Epithelial cell of proximal tubule (primary cell): ENCODE measurements around the gene PKHD1. TPM values are rescaled to one million over a fixed set of nuclear protein-coding genes. Genes with fewer than 3 reads are reported as not detected.

Experiments
- DNase-seq: peaks from one replicate; pipeline ENCODE4 v3.0.0-alpha.2; 2011; ENCODE audit warnings: low read depth
- H3K4me3 ChIP-seq: 2 replicates; pipeline ENCODE4 v1.5.1; 2011; ENCODE audit warnings: low read depth, mild to moderate bottlenecking, low read length
- CTCF ChIP-seq: conservative IDR thresholded peaks from 2 replicates; pipeline ENCODE4 v1.5.1; 2012; ENCODE audit warnings: low read depth, mild to moderate bottlenecking, low read length
- total RNA-seq: library from RNA; depleted of rRNA; stranded (reverse); fragments of >200 nt; gene quantifications from 2 replicates; pipeline ENCODE4 v1.2.3, GENCODE V29; 2015

Gene PKHD1
- total RNA-seq, 1 donor from 2014 or later: 1.7 TPM

GRCh38 chr6:51915098-51915497, 172.3 kb downstream of the PKHD1 start:
- no peak for DNase-seq
- TF ChIP-seq CTCF: no peak
- no peak overlapping the region for H3K4me3 ChIP-seq

GRCh38 chr6:51913265-51913664, 174.1 kb downstream of the PKHD1 start:
- TF ChIP-seq CTCF: no peak
- DNase-seq: no peak
- no peak overlapping the region for H3K4me3 ChIP-seq

- TF ChIP-seq CTCF: no peak
- H3K4me3 ChIP-seq: no peak overlapping the region
- peak; percentile 15 for DNase-seq
Observed at GRCh38 chr6:51910851-51911250, 176.6 kb downstream of the PKHD1 start.

GRCh38 chr6:51908243-51908642, 179.2 kb downstream of the PKHD1 start:
- TF ChIP-seq CTCF: no peak
- no peak overlapping the region for H3K4me3 ChIP-seq
- DNase-seq: no peak

- no peak for TF ChIP-seq CTCF
- DNase-seq: no peak
- H3K4me3 ChIP-seq: no peak overlapping the region
Observed at GRCh38 chr6:51901766-51902764, 185.3 kb downstream of the PKHD1 start.

- no peak for TF ChIP-seq CTCF
- no peak overlapping the region for H3K4me3 ChIP-seq
- DNase-seq: peak; percentile 41
Observed at GRCh38 chr6:51893366-51893765, 194.0 kb downstream of the PKHD1 start.

- H3K4me3 ChIP-seq: no peak overlapping the region
- no peak for TF ChIP-seq CTCF
- DNase-seq: no peak
Observed at GRCh38 chr6:51892750-51893149, 194.7 kb downstream of the PKHD1 start.
